Measurements from ENCODE around the gene USP54. TPM values are rescaled to one million over a fixed set of nuclear protein-coding genes. Genes with fewer than 3 reads are reported as not detected.
A peak's percentile ranks its signal among the peaks of the same experiment; 100 is the strongest.

USP54 gene
- polyA plus RNA-seq, 1 donor from 2014 or later, result 12.7 TPM

DNA sequence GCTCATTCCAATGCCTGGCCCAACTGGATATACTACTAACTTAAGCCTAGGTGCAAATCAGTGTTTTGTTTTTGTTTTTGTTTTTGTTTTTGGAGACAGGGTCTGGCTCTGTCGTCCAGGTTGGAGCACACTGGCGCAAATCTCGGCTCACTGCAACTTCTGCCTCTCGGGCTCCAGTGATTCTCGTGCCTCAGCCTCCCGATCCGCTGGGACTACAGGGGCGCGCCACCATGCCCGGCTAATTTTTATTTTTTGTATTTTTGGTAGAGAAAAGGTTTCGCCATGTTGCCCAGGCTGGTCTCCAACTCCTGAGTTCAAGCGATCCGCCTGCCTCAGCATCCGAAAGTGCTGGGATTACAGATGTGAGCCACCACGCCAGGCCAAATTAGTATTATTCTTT, 96.9 kb downstream of the USP54 start:
- H3K4me2 ChIP-seq (ENCODE audit: low read length), result peak overlapping the region; percentile 100
- TF ChIP-seq RAD21 (conservative IDR thresholded peaks at IDR 0.05) (no peak), EP300 (conservative IDR thresholded peaks at IDR 0.05; ENCODE audit: poor library complexity, severe bottlenecking) (no peak), EZH2 (IDR thresholded peaks at IDR 0.05; ENCODE audit: borderline replicate concordance, insufficient read depth, low read length, poor library complexity, severe bottlenecking) (no peak), SMC3 (conservative IDR thresholded peaks at IDR 0.05; ENCODE audit: poor library complexity) (no peak), POLR2AphosphoS5 (IDR thresholded peaks at IDR 0.05) (no peak), TAF1 (IDR thresholded peaks at IDR 0.05; ENCODE audit: low read depth) (no peak), MXI1 (conservative IDR thresholded peaks at IDR 0.05; ENCODE audit: poor library complexity, severe bottlenecking) (no peak), CTCF (IDR thresholded peaks at IDR 0.05; ENCODE audit: poor library complexity, severe bottlenecking) (no peak)
- TF ChIP-seq, protein P1, sequence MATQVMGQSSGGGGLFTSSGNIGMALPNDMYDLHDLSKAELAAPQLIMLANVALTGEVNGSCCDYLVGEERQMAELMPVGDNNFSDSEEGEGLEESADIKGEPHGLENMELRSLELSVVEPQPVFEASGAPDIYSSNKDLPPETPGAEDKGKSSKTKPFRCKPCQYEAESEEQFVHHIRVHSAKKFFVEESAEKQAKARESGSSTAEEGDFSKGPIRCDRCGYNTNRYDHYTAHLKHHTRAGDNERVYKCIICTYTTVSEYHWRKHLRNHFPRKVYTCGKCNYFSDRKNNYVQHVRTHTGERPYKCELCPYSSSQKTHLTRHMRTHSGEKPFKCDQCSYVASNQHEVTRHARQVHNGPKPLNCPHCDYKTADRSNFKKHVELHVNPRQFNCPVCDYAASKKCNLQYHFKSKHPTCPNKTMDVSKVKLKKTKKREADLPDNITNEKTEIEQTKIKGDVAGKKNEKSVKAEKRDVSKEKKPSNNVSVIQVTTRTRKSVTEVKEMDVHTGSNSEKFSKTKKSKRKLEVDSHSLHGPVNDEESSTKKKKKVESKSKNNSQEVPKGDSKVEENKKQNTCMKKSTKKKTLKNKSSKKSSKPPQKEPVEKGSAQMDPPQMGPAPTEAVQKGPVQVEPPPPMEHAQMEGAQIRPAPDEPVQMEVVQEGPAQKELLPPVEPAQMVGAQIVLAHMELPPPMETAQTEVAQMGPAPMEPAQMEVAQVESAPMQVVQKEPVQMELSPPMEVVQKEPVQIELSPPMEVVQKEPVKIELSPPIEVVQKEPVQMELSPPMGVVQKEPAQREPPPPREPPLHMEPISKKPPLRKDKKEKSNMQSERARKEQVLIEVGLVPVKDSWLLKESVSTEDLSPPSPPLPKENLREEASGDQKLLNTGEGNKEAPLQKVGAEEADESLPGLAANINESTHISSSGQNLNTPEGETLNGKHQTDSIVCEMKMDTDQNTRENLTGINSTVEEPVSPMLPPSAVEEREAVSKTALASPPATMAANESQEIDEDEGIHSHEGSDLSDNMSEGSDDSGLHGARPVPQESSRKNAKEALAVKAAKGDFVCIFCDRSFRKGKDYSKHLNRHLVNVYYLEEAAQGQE (IDR thresholded peaks at IDR 0.05; ENCODE audit: borderline replicate concordance), result no peak
- no peak overlapping the region for H3K9ac ChIP-seq (ENCODE audit: low read length)
- H3K4me3 ChIP-seq (ENCODE audit: low read length), result peak overlapping the region; percentile 99
- H3K27ac ChIP-seq (ENCODE audit: low read length), result no peak overlapping the region
- no peaks in the 10 kb centered on the region for H4K20me1 ChIP-seq (ENCODE audit: insufficient read depth)
- H3F3A ChIP-seq (ENCODE audit: insufficient read depth, low read length, poor library complexity, severe bottlenecking), result peaks cover 10% of the 10 kb centered on the region
- H3K9me2 ChIP-seq (ENCODE audit: insufficient read depth, low read length), result no peaks in the 10 kb centered on the region
- H3K79me2 ChIP-seq (replicated peaks; ENCODE audit: insufficient read depth, low read length), result peaks cover 56% of the 10 kb centered on the region
- H2AFZ ChIP-seq (ENCODE audit: low read depth, low read length), result no peak overlapping the region
- no peaks in the 10 kb centered on the region for H3K36me3 ChIP-seq (ENCODE audit: insufficient read depth, low read length)
- H3K9me3 ChIP-seq (ENCODE audit: low read length), result no peaks in the 10 kb centered on the region
- no peaks in the 10 kb centered on the region for H3K27me3 ChIP-seq (ENCODE audit: insufficient read depth, low read depth, low read length)

GRCh38 chr10:73493781-73494180, 97.4 kb downstream of the USP54 start:
- peaks cover 10% of the 10 kb centered on the region for H3F3A ChIP-seq (ENCODE audit: insufficient read depth, low read length, poor library complexity, severe bottlenecking)
- no peak overlapping the region for H3K9ac ChIP-seq (ENCODE audit: low read length)
- no peak for TF ChIP-seq MXI1 (conservative IDR thresholded peaks at IDR 0.05; ENCODE audit: poor library complexity, severe bottlenecking)
- no peak for TF ChIP-seq RAD21 (conservative IDR thresholded peaks at IDR 0.05)
- TF ChIP-seq SMC3 (conservative IDR thresholded peaks at IDR 0.05; ENCODE audit: poor library complexity), result no peak
- TF ChIP-seq, protein P1 (IDR thresholded peaks at IDR 0.05; ENCODE audit: borderline replicate concordance), result no peak
- no peak for TF ChIP-seq EP300 (conservative IDR thresholded peaks at IDR 0.05; ENCODE audit: poor library complexity, severe bottlenecking)
- TF ChIP-seq POLR2AphosphoS5 (IDR thresholded peaks at IDR 0.05), result no peak
- no peak for TF ChIP-seq TAF1 (IDR thresholded peaks at IDR 0.05; ENCODE audit: low read depth)
- TF ChIP-seq EZH2 (IDR thresholded peaks at IDR 0.05; ENCODE audit: borderline replicate concordance, insufficient read depth, low read length, poor library complexity, severe bottlenecking), result no peak
- TF ChIP-seq CTCF (IDR thresholded peaks at IDR 0.05; ENCODE audit: poor library complexity, severe bottlenecking), result no peak
- H3K79me2 ChIP-seq (replicated peaks; ENCODE audit: insufficient read depth, low read length), result peaks cover 56% of the 10 kb centered on the region
- no peaks in the 10 kb centered on the region for H3K9me3 ChIP-seq (ENCODE audit: low read length)
- H3K36me3 ChIP-seq (ENCODE audit: insufficient read depth, low read length), result no peaks in the 10 kb centered on the region
- no peak overlapping the region for H2AFZ ChIP-seq (ENCODE audit: low read depth, low read length)
- no peaks in the 10 kb centered on the region for H4K20me1 ChIP-seq (ENCODE audit: insufficient read depth)
- peak overlapping the region; percentile 100 for H3K4me2 ChIP-seq (ENCODE audit: low read length)
- no peak overlapping the region for H3K27ac ChIP-seq (ENCODE audit: low read length)
- no peaks in the 10 kb centered on the region for H3K9me2 ChIP-seq (ENCODE audit: insufficient read depth, low read length)
- peak overlapping the region; percentile 99 for H3K4me3 ChIP-seq (ENCODE audit: low read length)
- H3K27me3 ChIP-seq (ENCODE audit: insufficient read depth, low read depth, low read length), result no peaks in the 10 kb centered on the region

All from neural cell (in vitro differentiated cells).